Stomach (tissue), 4 donors: ENCODE results near the gene C1orf159.

Experiments used
- CTCF ChIP-seq, 7 experiments: fragments of 450-650 bp in 4 of 7; fragments of 200-600 bp in 3 of 7; sonication (generic) in 3 of 7; IDR thresholded peaks; one replicate each; pipeline ENCODE4 v1.5.1; 2016 to 2019; ENCODE audit warnings: antibody characterized with exemption in 7 of 7, control low read depth in 2 of 7, mild to moderate bottlenecking in 1 of 7
- POLR2A ChIP-seq, 4 donors: fragments of 450-650 bp; IDR thresholded peaks; one replicate each; pipeline ENCODE4 v1.6.1; 2016; ENCODE audit warnings: antibody characterized with exemption in 4 of 4, control low read depth in 2 of 4, mild to moderate bottlenecking in 1 of 4, moderate library complexity in 1 of 4

GRCh38 chr1:1132042-1132950 lies 16.4 kb upstream of the C1orf159 start:
- TF ChIP-seq CTCF (IDR thresholded peaks at IDR 0.05) (no peak), POLR2A (IDR thresholded peaks at IDR 0.05) (peak in 1 of 4 donors; percentile 41)
